Epithelial cell of esophagus (primary cell): ENCODE results near the gene INCENP.

Experiments used
- DNase-seq: peaks from one replicate; pipeline ENCODE4 v3.0.0; 2010; ENCODE audit warnings: low read depth
- H3K4me3 ChIP-seq: 2 replicates; pipeline ENCODE4 v1.5.1; 2011; ENCODE audit warnings: mild to moderate bottlenecking, low read length, control low read depth
- CTCF ChIP-seq: IDR thresholded peaks from 2 replicates; pipeline ENCODE4 v1.5.1; 2011; ENCODE audit warnings: low read depth, mild to moderate bottlenecking, low read length, control low read depth, inconsistent platforms; ENCODE audit not compliant: insufficient read depth; ENCODE audit errors: missing control alignments

Gene INCENP

GRCh38 chr11:62146476-62147200 is 22.8 kb downstream of the INCENP start:
- no peak overlapping the region for H3K4me3 ChIP-seq
- no peak for DNase-seq
- TF ChIP-seq CTCF: no peak

- no peak overlapping the region for H3K4me3 ChIP-seq
- no peak for DNase-seq
- TF ChIP-seq CTCF: no peak
Observed at GRCh38 chr11:62147545-62147944, 23.7 kb downstream of the INCENP start.

GRCh38 chr11:62148271-62148980 is 24.6 kb downstream of the INCENP start:
- no peak overlapping the region for H3K4me3 ChIP-seq
- no peak for DNase-seq
- no peak for TF ChIP-seq CTCF

GRCh38 chr11:62149986-62150886 is 26.4 kb downstream of the INCENP start:
- H3K4me3 ChIP-seq: no peak overlapping the region
- no peak for TF ChIP-seq CTCF
- DNase-seq: no peak

GRCh38 chr11:62150887-62151736 is 27.3 kb downstream of the INCENP start:
- H3K4me3 ChIP-seq: no peak overlapping the region
- TF ChIP-seq CTCF: no peak
- DNase-seq: no peak

GRCh38 chr11:62151737-62152102 is 27.9 kb downstream of the INCENP start:
- no peak for TF ChIP-seq CTCF
- no peak overlapping the region for H3K4me3 ChIP-seq
- DNase-seq: no peak
